Hematopoietic multipotent progenitor cell treated with erythropoietin and hydrocortisone succinate and interleukin-3 and kit ligand, for 15 days (in vitro differentiated cells): ENCODE measurements around the gene VIPR1.

ENCODE experiments used
- DNase-seq: peaks from one replicate; pipeline ENCODE4 v3.0.0-alpha.2; 2015; ENCODE audit warnings: low spot score

Gene VIPR1

DNA sequence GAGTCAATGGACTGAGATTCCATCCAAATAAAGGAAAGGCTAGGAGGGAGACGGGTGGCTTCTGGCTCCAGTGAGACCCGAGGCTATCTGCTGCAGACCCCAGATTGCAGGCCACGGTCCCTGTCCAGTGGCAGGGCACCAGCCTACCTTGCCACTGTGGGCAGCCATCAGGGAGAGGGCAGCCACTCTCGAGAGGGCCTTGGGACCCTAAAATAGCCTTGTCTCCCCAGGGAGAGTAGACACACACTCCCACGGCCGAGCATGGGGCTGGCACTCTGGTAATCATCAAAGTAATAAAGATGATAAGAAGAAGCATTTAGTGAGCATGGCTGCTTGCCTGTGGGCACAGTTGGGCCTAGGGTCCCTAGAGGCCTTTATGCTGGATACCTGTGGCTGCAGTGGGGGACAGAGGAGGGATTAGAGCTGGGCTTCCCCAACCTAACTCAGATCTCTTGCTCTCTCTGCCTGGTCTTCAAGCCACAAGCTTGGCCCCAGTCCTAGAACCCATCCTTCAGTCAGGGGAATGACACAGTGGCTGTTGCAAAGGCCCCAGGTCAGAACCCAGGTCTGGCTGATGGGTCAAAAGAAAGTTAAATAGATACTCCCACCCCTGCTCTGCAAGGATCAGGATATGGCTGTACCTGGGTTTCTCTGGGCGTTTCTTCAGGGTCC lies 9.2 kb upstream of the VIPR1 start:
- DNase-seq = no peak

DNA sequence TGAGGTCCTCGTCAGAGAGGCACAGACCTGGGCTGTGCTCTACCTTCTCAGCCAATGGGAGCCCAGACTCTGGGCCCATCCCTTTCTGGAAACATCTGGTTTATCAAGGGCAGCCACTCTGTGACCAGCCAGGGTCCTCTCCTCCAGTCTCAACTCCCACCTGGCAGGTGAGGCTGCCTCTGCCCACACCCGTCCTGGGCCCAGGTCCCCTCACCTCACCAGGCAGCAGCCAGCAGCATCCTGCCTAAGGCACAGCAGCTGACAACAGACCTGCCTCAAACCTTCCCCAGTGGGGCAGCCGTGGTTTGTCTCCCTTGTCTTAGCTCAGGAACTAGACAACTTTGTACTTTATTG lies 8.7 kb upstream of the VIPR1 start:
- DNase-seq = no peak

DNA sequence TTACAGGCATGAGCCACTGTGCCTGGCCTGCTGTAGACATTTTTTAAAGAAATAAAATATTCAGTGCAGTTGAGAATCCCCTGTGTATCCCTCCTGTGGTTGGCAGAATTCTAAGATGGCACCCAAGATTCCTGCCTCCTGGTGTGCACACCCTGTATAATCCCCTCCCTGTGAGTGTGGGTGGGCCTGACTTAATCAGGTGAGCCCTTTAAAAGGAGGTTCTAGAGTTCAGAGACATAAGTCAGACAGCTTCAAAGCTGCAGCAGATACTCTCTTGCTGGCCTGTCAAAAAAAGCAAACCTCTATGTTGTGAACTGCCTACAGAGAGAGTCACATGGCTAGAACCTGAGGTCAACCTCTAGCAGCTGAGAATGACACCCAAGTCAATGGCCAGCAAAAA lies 7.0 kb upstream of the VIPR1 start:
- DNase-seq = no peak

DNA sequence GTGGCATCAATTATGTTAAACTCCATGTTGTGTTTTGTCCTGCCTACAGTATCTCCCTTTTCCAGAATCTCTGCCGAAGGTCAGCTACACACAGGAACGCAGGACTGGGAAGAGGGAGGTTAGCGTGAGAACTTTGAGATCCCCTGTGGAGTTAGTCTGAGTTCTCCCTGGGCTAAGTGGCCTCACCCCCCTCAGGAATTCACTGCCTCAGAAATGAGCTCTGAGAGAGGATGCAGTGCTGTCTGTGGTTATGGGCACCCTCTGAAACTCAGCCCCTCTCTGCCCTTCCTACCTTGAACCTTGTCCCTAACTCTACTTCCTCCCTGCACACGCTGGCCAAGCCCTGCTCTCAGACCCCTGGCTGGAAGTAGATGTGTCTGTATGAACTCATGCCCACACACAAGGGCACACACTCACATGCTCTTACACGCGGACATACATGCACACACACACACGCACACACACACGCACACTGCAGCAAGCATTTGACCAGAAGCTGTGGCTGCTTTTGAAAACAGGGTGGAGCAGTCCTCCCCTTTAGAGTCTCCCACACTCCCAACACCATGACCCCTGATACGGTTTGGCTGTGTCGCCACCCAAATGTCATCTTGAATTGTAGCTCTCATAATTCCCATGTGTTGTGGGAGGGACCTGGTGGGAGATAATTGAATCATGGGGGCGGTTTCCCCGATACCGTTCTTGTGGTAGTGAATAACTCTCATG lies 5.3 kb upstream of the VIPR1 start:
- no peak for DNase-seq

DNA sequence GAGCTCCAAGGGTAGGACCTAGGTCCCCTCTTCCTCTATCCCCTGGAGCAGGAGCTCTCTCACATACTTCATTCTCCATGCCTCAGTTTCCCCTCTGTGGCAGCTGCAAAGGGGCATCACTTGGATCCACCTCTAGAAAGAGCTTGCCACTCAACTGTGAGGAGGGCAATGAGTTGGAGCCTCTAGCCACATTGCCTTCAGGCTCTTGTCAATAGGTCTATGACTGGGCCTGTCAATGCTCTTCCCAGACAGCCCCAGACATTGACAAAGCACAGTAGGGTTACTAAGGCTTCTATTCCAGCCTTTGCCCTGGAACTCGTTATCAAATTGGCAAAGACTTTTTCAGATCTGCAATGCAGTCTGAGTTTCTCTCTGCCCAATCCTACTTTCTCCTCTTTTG lies 4.4 kb upstream of the VIPR1 start:
- no peak for DNase-seq

DNA sequence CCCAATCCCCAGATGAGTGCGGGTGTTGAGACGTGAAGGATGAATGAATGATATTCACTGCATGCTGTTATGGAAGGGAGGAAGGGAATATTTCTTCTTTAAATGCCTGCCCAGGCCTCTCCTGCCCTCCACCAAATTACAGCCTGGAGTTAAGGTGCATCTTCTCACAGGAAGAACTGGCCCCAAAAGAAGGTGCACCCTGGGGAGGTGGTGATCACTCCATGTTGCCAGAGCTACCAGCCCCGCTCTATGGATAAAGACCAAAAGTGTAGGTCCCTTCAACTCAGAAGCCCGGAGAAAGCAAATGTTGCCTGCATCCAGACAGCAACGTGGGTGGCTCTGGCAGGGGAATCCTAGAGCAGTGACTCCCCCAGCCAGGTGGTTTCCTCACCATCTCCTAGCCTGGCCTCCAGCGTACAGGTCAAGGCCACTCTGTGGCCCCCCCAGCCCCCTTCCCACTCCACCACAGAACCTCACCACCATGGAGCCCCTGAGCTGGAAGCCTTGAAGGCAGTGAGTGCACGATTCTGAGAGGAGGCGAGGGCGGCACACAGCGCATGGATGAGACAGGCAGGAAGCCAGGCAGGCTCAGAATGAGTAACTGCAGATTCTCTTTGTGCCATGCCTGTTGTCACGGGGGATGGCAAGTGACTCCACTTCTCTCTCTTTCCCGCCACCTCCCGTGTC lies 3.5 kb upstream of the VIPR1 start:
- DNase-seq = no peak

DNA sequence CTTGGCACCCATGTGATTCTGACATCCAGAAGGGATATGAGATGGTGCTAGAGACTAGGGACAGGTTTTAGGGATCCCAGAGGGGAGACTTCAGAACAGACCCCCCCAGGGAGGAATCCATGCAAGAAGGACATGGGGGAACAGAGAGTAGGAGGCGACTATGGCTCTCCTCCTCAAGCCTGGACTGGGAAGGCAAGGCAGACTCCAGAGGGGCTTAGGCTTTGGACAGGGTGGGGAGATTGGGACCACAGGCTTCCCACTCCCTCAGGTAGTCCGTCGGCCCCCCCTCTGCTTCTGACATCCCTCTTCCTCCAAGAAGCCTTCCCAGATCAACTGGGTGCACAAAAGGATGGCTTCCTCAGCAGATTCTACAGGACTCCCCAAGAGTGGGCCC lies 3.0 kb upstream of the VIPR1 start:
- DNase-seq = no peak

DNA sequence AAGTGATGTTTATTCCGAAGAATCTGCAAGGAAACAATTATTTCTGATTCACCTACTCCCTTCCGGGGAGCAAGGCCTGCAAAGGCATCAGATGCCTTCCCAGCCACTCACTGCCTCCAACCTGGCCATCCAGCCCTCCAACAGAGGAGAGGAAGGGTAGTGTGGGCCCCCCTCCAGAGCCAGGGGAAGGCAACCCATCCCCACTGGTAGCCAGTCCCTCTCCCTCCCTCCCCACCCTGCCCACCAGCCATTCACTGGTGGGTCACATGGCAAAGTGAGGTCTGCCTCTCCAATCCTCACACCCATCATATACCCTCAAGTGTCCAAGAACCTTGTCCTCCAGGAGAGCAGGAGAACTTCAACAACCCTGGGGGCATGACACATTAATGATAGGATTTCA lies 2.4 kb upstream of the VIPR1 start:
- no peak for DNase-seq

DNA sequence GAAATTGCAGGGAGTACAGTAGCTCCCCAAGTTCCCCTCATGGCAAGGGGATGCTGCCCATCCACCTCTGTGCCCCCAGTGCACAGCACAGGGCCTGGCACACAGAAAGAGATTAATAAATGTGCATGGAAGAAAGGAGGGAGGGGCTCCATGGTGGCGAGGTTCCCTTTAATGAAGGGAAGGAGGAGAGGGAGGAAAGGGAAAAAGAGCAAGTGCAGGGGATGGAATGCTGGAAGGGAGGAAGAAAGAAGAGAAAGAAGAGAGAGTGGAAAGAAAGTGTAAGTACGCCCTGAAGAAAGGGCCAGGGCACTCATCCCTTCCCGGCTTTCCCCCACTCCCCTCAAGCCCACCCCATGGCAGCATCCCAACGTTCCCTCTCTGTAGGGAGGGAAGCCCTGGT lies 1.5 kb upstream of the VIPR1 start:
- no peak for DNase-seq

DNA sequence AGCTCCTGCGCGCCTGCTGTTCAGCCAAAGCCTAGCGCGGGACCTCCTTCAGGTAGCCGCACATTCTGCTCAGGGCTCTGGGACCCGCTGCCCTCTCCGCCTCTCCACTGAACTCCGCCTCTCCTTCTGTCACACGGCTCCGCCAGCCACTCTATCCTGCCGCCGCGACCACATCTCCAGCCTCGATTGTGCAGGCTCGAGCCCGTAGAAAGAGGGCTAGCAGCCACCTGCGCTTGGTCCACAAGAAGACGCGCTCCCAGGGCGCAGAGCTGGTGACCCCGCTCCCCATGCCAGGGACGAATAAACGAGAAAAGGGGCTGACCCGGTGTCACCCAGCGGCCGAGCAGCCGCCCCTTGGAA lies 1.1 kb upstream of the VIPR1 start:
- no peak for DNase-seq

DNA sequence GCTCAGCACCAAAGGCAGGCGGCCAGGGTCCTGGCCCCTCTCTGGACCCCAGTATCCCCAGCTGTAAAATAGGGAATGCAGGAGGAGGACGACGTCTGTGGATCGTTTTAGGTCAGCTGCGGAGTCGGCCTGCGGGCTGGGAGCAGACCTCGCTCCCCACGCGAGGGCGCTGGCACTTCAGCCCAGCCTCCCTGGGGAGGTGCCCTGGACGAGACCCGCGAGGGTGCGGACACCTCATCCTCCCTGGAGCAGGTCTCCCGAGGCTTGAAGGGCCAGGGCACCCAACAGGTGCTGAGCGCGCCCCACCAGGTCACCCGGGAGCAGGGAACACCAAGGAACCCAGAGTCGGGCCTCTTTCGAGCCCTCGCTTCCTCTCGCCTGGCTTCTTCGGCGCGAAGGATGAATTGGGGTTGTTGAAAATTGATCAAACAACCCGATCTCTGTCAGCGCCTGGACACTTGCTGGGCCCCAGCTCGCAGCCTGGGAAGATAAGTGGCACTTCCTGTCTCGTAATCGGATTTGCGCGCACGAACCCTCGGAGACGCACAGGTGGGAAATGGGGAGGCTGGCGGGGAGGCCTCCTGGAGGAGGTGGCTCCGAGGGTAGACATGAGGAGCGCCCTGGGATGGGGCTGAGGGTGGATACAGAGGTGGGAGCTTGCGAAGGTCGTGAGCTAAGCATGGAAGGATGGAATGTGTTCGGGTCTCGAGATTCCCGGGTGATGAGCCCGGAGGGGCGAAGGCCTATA lies 588 bp upstream of the VIPR1 start:
- no peak for DNase-seq

DNA sequence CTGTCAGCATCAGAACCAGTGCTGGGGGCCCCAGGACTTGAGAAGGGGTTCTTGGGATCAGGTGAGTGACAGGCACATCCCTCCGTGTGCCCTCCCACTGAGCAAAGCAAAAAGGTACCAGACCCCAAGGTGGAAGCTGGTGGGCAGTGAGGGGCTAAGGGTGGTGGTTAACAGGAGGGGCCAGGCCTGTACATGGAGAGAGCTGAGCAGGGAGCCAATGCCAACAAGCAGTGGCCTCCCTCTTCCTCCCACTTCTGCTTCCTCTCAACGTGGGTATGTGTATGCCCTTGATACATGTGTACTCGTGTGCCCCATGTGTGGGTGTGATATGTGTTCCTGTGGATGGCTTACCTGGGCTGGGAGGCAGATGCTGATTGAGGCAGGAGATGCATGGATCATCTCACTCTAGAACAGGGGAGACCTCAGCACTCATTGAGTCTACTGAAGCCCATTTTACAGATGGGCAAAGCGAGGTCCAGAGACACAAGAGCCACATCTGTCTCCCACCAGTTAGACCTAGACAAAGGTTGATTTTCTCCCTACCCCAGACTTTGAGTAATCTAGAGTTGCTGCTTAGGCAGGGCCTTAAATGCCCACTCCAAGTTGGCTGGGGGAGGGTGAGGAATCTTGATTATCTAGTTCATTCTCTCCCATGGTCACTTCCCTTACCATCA lies 945 bp downstream of the VIPR1 start:
- DNase-seq = no peak

DNA sequence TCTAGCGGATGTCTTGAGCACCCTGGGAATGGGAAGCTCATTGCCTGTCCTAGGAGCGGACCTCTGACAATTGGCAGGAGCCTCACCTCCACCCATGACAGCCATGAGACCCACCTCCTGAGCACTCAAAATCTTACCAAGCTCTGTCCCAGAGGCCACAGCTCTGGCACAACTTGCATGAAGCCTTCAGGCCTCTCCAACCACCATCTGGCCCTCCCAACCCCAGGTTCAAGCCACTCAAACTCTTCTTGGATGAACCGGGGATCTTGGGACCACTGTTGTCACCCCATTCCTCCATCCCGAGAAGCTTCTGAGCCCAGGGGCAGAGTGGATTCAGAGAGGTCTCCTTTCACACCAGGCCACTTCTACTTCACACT lies 1.5 kb downstream of the VIPR1 start:
- no peak for DNase-seq

DNA sequence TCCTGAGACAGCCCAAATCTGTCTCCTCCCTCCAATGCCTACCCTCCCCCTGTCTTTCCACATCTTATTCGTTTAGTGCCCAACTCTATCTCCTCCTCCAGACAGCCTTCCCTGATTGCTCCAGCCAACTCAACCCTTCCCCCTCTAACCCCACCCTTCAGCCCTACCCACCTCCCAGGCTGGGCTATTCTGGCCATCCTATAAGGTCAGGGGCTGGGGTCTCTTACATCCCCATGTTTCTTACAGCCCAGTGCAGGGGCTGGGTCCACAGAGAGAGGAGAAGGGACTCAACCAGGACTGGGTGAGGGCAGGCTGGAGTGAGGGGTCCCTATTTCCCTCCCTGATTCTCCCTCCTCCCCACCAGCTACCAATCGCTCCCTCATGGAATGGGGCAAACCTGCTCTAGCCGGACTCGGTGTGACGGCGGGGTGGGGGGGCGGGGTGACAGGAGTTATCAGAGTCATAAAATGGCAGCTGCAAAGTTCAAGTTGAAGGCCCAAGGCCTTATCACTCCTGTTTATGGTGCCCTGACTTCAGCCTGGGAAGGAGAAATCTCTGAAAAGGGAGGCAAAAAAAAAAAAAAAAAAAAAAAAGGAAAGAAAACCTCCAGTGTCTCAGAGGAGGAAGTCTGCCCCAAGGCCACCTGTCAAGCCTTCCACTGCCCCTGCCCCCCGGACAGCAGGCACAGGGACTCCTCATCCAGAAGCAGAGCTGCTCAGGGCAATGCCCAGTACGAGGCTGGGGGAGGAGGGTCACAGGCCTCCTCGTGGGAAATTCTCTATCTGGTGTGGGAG lies 2.1 kb downstream of the VIPR1 start:
- no peak for DNase-seq

DNA sequence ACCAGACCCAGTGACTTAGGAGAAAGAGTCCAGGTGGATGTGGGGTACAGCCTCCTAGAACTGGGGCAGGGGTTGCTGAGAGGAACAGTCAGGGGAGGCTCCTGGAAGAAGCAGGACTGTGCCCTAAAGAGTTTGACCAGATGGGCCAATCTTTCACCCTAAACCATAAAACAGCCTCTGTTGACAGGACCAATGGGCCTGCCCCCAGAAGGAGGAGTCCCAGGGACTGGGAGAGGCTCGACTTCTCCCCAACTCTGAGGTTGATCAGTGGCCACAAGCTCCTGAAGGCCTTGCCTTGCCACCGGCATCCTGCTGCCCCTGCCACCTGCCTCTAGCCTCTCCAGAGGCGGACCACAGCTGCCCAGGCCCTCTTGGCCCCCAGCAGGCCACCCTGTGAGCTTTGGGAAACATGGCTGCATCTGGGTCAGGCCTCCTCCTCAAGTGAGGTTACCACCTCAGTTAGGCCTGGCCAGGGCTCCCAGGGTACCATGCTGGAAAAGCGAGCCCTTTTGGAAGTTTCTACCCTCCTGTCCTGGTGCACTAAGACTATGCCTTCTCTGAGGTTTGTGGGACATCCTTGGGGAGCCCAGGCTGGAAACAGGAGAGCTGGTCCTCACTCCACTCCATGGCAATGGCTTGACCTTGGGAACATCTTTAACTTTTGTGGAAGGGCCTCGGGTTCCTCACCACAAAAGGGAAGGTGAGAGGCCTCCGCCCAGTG lies 2.8 kb downstream of the VIPR1 start:
- no peak for DNase-seq

DNA sequence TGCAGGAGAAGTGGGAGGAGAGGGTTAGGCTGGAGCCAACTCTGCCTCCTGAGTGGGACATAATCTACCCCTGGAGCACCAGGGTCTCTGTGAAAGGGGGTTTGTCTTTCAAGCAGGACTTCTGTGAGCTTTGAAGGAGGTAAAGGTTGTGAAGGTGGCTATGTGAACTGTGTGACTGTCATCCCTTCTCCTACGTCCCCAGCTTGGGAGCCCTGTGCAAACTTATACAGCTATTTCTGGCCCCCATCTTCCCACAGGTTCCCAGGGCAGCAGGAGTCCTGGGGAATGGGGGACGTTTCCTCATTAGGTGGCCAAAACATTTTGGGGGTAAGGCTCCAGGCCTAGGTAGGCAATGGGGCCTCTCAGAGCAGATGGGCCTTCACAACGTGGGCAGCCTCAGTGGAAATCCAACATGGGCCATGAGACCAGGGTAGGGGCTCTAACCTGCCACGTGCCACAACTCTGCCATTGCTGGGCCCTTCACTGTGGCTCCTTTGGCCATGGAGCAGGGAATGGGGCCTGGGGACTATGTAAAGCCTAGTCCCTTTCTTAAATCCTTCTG lies 3.5 kb downstream of the VIPR1 start:
- no peak for DNase-seq

DNA sequence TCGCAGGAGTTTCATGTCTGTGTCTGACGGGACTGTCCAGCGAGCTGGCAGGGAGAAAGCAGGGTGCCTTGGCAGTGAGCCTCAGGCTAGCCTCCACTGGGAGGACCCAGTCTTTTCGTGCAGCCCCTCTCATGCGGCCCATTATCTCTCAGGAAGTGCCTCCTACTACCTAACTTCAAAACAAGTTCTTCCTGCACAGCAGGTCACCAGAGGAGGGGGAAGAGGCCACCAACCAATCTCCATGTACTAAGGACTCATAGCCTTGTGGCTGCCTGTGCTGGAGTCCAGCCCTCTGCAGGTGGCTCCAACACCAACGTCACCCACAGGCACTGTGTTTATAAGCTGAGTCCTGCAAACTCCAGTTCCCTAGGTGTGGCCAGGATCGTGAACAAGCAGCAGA lies 4.8 kb downstream of the VIPR1 start:
- no peak for DNase-seq

DNA sequence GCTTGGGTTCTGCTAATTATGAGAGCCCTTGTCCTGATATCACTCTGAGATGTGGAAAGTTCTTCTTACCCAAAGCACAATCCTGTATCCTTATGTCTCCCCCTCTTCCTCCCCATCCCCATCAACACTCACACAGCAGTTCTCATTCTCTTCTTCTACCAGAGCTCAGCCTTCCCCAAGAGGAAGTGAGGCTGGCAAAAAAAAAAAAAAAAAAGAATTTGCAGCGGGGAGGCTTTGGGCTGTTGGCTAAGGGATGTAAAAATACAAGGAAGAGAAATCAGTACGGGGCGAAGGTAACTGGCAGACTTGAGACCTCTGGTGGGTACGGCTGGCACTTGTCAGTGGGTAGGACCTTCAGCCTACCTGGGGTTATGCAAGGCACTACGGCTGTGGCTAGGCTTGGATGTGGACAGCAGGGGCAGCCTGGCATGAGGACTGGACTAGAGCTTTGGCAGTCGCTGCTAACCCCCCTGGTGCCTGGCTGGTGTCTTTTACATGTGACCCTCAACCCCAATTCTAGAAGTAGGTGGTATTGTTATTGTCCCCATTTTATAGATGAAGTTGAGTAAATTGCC lies 5.4 kb downstream of the VIPR1 start:
- no peak for DNase-seq

DNA sequence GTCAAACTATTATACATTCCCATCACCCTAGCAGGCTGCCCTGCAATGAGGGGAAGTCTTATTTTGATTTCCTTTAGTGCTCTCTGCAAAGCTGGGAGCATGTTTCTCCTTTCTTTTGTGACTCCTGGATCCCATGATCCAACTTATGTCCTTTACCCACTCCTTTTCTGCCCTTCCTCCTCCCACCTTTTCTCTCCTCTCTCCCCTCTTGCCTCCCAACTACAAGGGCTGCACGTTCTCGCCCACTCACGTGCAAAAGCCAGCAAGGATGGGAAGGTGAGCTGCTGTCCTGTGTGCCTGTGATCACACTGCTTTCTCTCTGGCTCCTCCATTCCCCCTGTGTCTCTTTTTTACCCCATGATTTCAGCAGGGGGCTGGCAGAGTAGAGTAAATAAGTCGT lies 6.1 kb downstream of the VIPR1 start:
- no peak for DNase-seq

DNA sequence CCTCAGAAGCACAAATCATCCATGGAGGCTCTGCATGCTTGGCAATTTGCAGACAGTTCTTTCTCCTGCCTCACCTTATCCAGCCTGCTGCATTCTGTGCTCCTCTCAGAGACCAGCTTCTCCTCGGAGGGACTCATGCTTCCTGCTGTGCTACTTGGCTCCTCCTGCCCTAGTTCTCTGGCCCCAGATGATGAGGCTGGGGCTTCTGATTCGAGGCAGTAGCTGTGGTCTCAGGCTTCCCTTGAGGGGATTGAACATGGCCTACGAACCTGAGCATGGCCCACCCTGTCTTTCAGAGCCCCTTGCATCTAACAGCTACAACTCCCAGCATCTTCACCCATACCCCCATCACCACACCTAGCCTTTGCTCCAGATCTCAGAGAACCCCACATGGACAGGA lies 6.7 kb downstream of the VIPR1 start:
- no peak for DNase-seq
